DMS114 treated with DMSO at 0.1 percent for 48 hours (cell line): ENCODE measurements around the gene GLI3.
"Not testable (repeated sequence)": the region's sequence is repeated elsewhere in the genome, so short reads cannot be mapped to it uniquely, and the experiment has no call there.

ENCODE experiments used
- DNase-seq: peaks from one replicate; lab custom pipeline; 2025; ENCODE audit not compliant: unreplicated experiment; lab: John Stamatoyannopoulos, UW

Gene GLI3

GRCh38 chr7:42212541-42213090 is 24.4 kb downstream of the GLI3 start:
- DNase-seq = no peak

DNA sequence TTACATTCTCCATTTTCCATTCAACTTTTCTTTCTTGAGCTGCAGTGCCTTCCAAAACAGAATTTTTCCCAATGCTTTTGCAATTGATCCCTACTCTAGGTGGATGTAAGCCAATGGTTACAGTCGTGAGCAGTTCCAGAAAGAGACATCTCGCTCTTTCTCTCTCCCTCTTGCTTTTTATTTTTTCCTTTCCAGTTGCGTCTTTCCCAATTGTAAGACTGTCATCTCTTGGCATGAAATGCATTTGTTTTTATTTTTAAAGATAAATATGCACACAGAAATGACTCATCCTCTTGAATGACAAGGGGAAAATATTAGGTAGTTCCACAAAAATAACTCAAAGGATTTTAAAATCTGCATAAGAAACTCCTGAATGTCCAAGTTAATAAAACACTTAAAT is 25.1 kb downstream of the GLI3 start:
- no peak for DNase-seq

- no peak for DNase-seq
Observed at GRCh38 chr7:42210779-42211178, 26.2 kb downstream of the GLI3 start.

DNA sequence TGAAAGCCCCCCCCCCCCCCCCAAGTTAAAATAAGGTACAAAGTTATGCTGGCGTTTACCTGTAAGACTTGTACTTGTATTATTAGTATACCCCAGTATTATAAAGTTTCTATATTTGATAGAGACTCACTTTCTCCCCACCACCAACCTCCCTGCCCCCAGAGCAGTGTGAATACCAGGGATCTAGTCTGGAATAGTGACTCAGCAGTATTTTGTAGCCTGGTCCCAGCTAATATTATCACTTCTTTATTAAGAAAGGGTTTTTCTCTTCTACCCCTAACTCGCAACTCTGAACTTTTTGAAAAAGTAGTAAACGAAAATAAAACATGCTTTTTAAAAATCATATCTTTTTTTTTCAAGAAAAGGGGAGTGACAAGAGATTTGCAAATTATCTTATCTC is 26.7 kb downstream of the GLI3 start:
- no peak for DNase-seq

GRCh38 chr7:42209085-42209484 is 27.9 kb downstream of the GLI3 start:
- not testable (repeated sequence) for DNase-seq

DNA sequence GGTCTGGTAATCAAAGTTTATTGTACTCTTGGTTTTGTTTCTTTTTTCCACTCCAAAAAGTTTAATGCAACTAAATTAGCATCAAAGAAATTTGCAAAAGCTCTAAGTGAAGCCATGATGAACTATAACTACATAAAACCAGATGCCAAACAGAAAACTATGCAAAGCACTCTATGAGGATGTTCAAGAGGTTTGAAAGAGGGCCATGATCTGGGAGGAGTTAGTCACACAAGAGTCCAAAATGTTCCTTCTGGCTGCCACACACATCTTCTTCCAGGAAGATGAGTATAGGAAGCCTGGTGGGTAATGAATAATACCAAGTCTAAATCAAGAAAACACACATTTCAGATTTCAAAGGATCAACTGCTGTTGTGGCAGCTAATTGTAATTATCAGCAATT is 28.4 kb downstream of the GLI3 start:
- no peak for DNase-seq

- DNase-seq = no peak
Observed at GRCh38 chr7:42207420-42207819, 29.6 kb downstream of the GLI3 start.

- no peak for DNase-seq
Observed at GRCh38 chr7:42203336-42203735, 33.7 kb downstream of the GLI3 start.

DNA sequence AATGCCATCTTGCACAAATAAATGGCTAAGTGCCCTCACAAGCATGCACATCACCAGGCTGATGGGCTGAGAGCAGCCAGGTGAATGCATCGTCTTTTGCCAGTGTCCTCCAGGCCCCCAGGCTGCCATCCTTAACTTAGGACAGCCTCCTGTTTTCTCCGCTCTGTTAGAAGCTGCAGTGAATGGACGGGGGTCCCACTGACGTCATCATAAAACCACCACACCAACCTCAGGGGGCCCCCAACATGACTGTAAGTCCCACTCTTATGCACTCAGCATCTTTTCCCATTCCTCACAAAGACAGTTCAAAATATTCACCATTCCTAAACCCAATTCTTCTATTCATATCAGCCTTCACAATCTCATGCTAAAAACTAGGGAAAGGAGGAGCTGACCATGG is 34.4 kb downstream of the GLI3 start:
- DNase-seq = no peak

- DNase-seq = no peak
Observed at GRCh38 chr7:42198974-42199668, 37.9 kb downstream of the GLI3 start.

DNA sequence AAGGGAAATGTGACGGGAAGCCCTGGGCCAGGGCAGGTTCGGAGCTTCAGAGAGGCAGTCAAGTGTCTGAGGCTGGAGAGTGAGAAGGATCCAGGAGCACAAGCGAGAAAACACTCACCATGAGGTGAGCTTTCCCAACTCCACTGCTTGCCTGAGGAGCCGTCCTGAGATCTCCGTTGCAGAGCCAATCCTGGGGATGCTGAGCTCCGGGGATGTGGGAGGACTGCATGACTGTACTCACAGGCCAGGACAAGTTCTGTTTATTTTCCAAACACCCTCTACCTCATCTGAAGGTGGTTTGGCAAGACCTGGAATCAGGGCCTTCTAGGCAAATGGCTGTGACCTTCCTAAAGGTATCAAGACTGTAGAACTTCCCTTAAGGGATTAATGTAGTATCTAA is 38.7 kb downstream of the GLI3 start:
- no peak for DNase-seq

GRCh38 chr7:42197451-42197850 is 39.6 kb downstream of the GLI3 start:
- no peak for DNase-seq

DNA sequence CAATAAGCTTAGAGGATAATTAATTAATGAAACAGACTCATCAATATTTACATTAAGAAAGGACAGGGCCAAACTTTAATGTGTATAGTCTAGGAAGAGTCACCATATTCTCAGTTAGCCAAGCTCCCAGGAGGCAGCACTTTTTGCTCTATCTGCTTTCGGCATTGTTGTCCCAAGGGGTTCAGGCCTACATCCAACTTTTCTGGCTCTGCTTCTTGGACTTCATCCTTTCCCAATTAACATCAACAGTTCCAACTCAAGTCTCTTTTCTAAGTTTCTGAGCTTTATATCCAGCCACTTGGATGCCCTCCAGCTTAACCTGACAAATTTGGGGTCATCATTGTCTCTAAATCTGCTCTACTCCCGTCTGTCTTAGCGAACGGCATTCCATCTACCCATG is 42.8 kb downstream of the GLI3 start:
- DNase-seq = no peak

GRCh38 chr7:42193471-42194129 is 43.4 kb downstream of the GLI3 start:
- no peak for DNase-seq

GRCh38 chr7:42192851-42193461 is 44.1 kb downstream of the GLI3 start:
- DNase-seq = no peak

DNA sequence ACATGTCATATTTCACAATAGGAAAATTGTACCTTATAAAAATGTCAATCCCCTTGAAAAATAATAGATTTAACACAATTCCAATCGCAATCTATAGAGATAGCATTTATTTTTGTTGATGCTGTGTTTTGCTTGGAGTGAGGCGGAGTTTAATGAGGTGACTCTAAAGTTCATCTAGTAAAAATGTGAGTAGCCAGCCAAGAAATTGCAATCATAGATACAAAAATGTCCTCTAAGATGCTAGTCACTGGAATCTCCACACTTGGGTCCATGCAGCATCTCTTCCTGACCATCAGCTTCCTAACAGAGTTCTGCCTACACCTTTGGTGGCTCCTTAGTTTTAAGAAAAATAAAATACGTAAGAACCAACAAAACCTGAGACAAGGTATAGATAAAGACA is 44.9 kb downstream of the GLI3 start:
- no peak for DNase-seq

- DNase-seq = no peak
Observed at GRCh38 chr7:42189535-42189934, 47.5 kb downstream of the GLI3 start.

GRCh38 chr7:42186151-42186550 is 50.9 kb downstream of the GLI3 start:
- no peak for DNase-seq

DNA sequence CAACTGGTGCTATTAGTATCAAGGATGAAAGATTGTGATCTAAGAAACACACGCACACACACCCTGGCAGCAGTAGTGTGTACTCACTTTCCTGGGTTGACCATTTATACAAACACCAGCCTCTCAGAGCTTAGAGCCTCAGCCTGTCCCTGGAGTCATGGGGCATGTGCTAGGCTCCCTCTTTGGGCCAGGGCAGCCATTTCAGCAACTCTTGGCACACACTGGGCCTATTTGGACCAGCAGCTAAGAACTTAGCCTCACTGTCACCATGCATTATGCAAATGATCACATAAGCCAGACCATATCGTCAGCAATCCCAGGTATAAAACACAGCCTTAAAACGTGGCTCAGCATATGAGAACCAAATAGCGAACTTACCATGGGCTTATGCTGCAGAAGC is 51.3 kb downstream of the GLI3 start:
- no peak for DNase-seq

- no peak for DNase-seq
Observed at GRCh38 chr7:42183547-42183946, 53.5 kb downstream of the GLI3 start.

DNA sequence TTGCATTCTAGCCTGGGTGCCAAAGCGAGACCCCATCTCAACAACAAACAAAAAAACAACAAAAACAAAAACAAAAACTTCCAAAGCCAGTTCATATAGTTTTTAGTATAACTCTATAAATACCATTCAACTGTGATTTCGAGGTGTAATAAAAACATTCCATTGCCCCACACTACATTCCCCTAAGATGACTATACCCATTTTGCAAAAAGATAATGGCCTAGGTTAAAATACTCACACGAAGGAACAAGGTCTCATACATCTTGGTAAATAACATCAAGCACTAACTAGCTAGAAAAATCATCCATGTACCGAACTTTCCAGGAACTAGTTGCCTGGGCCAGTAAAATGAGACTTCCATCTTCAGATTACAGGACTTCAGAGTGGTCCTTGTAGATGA is 55.4 kb downstream of the GLI3 start:
- DNase-seq = no peak

DNA sequence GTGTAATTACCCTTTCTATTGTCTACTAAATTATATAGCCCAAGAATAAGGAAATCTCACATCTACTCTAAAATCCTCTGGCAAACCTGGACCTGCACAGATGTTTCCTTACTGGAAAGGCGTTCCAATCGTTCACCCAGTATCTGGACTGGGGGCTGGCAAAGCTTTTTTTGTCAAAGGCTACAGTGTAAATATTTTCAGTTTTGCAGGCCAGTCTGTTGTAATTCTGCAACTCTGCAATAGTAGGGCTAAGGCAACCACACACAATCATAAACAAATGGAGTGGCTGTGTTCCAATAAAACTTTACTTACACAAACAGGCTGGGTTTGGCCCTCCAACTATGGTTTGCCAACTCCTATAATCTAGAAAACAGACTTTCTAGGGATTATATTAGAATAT is 56.2 kb downstream of the GLI3 start:
- no peak for DNase-seq
